HG02884 (cell line): ENCODE results near the gene WDR54.
"Not testable (repeated sequence)": the region's sequence is repeated elsewhere in the genome, so short reads cannot be mapped to it uniquely, and the experiment has no call there.

Experiments
- ATAC-seq: cut with Tn5 transposase; IDR thresholded peaks from one replicate; pipeline ENCODE4 v1.9.1; 2021; ENCODE audit warnings: mild to moderate bottlenecking, moderate library complexity; ENCODE audit not compliant: unreplicated experiment

Gene WDR54

DNA sequence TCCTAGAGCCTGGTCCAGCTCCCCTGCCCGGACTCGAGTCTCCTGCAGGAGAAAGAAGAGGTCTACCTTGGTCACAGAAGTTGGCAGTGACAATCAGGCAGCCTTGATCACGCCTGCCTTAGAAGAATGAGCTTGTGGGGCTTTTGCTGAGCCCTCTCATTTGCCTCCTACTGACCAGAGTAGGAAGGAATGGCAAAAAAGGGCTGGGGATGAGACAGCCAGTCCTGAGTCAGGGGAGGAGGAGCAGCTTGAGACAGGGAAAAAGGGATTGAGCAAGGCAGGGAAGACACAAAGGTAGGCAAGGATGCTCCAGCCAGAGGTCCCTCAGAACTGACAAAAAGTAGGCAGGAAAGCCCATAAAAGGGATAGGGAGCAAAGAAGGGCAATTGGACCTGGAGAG lies 6.0 kb downstream of the WDR54 start:
- no peak for ATAC-seq

DNA sequence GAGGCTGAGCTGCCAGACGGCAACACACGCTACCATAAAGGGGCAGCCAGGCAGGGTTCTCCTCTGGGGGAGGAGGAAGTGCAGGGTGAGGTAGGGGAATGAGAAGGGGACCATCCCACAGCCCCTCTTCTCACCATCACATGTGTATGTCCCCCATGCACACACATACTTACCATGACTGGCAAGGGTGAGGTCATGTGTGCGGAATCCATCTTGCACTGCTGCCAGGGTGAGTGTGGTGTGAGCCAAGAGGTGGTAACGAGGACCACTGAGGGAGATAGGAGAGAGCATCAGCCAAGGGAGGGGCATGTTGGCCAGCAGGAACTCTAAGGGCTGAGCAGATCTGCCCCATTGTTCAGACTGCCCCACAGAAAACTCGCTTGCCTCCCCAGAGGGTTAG lies 7.1 kb downstream of the WDR54 start:
- no peak for ATAC-seq

DNA sequence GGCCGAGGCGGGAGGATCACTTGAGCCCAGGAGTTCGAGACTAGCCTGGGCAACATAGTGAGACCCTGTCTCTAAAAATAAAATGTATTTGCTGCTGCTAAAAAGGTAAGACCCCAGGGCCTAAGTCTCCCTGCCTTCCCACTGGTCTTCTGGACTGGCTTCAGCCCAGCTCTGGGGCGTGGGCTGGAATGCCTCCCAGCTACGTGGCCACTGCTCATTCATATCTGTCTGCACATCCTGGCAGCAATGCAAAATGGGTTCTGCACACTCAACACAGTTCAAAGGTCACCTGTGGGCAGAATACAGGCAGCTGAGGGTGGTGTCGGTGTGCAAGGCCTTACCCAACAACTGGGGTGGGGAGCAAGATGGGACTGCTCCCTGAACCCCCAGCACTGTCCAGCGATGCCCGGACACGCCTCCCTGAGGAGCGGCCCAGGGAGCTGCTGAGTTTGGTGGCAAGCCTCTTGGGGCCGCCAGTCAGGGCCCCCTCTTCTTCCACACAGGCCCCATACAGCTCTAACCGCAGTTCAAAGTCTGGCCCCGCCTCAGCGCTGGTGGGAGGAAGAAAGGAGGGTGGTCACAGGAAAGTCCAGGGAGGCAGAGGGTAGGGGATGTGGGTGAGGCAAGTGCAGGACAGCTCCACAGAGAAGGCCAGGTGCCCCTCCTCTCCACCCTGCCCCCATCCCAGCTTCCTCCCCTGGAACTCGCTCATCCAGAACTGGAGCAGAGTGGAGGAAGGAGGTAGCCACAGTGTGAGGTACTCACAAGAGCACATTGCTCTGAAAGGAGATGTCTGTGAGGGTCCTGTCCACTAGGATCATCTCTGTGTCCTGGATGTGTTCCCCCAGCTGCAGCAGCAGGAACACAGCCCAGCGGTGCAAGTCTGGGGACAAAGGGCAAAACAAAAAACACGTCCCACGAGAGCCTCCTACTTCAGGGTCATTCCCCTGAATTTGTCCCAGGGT lies 8.2 kb downstream of the WDR54 start:
- no peak for ATAC-seq

DNA sequence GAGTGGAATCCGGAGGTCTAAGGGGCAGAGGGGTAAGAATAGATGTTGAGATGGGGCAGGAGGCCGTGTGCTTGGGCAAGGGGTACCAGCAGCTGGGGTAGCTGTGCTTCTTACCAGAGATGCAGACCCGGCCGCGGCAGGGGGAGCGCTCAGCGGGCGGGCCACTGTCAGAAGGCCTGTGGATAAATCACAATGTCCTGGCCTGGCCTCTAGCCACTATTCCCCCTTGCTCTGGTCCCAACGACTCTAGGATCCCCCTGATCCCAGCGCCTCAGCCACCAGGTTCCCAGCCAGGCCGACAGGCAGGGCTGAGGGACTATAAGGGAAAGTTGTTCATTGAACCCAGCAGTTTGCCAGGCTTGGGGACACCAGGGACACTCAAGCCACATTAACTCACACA lies 9.0 kb downstream of the WDR54 start:
- no peak for ATAC-seq

DNA sequence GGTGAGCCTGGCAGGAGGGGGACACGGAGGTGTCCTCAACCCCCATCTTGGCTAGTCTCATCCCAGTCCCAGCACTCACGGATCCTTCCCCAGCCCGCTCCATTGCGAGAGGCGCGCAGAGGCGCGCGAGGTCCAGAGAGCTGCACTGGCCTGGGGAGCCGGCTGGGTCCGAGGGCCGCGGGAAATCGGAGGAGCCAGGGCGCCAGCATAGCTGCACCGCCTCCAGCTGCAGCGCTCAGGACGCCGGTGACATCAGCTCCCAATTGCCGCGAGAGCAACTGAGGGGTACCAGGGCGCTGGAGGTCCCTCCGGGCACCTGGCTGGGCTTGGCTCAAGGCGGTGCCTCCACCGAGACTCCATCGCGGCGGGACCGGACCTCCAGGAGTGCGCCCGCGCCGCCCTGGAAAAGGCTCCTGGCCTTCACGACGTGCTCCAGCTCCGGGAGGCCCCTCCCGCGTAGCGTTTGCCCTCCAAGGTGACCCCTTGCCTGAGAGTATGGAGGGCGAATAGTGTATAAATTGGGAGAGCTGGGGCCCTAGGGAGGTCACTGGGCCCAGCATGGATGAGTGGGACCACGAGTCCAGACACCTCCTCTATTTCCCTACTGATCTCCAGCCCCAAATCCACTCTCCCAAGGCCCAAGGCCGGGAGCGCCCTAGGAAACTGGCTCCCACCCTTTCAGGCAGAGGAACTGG lies 14.7 kb downstream of the WDR54 start:
- no peak for ATAC-seq

DNA sequence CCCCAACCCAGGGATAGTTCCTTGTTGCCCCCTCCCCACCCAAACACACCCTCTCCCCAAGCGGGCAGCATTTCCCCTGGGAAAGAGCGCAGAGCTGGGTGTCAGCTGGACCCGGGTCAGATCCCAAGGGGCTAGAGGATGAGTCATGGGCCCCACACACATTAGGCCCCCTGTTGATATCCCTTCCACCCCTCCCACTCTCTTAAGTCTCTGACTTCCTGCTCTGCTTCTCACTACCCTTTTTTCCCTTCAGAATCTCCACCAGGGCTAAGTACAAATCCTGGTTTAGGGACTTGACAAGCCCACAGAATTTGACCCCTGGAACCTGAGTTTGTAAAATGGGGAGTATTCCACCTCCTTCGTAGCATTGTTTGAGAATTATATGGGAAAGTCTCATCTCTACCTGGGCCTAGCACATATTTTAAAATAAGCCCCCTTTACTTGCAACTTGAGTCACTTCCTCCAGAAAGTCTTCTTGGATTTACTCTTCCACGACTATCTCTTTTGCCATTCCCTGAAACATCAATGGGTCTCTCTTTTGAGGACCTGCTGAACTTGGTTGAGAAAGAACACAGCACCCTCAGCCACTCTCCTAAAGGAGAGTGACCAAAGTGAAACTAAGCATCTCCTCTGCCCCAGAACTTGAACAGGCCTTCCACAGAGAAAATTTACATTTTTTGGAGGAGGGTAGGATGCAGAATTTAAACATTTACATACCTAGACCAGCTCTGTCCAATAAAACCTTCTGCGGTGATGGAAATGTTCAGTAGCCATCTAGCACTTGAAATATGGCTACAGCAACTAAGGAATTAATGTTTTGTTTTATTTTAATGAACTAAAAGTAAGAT lies 15.5 kb downstream of the WDR54 start:
- no peak for ATAC-seq

DNA sequence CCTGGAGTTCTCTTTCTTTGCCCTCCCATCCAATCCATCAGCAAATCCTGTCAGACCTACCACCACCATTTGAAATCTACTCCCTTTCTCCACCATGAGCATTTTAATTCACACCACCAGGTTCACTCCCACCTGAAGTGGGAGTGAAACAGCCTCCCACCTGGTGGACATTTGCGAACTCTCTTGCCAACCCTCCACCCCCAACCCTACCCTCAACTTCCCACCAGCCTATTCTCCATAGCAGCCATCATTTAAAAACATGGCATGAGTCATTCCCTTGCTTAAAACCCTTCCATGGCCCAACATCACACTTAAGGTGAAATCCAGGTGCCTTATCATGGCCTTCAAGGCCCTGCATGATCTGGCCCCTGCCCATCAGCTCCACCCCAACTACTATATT lies 16.7 kb downstream of the WDR54 start:
- ATAC-seq, result no peak

DNA sequence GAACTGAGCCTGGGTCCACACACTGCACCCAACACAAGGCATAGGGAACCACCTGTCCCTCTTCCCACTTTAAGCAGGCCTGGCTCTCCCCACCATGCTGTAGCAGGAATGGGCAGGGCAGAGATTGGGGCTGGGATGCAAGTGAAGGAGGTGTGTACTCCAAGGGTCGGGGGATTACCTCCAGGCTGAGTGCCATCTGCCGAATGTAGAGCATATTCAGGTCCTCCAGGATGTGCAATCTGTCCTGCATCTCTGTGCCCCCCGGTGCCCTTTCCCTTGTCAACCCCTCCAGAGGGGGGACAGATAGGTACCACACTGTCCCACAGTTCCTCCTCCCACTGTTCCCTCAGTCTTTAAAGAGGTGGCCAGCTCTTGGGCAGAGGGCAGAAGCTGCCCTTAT lies 17.8 kb downstream of the WDR54 start:
- ATAC-seq, result no peak

DNA sequence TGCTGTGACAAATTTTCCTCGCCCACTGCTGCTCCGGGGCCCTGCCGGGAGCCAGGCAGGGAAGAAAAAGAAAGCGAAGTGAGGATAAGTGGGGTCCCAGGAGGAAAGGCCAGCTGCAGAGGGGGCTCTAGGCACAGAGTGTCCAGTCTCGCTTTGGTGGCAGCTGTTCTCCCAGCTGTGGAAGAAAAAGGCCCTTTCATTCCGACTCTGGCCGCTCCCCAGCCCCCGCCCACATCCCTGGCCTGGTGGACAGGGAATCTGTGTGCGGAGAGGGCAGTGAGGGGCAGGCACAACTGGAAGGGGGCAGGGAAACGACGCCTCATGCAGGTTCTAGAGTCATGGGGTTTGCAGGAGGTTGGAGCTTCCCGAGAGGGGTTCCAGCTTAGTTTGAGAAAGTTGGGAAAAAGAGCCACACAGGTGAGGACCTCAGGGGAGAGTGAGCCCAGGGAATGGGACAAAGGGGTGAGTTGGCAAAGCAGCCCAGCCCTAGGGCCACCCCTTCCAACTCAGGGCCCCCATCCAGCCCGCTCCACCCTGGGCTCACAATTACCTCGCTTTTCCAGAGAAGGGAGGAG lies 18.4 kb downstream of the WDR54 start:
- no peak for ATAC-seq

DNA sequence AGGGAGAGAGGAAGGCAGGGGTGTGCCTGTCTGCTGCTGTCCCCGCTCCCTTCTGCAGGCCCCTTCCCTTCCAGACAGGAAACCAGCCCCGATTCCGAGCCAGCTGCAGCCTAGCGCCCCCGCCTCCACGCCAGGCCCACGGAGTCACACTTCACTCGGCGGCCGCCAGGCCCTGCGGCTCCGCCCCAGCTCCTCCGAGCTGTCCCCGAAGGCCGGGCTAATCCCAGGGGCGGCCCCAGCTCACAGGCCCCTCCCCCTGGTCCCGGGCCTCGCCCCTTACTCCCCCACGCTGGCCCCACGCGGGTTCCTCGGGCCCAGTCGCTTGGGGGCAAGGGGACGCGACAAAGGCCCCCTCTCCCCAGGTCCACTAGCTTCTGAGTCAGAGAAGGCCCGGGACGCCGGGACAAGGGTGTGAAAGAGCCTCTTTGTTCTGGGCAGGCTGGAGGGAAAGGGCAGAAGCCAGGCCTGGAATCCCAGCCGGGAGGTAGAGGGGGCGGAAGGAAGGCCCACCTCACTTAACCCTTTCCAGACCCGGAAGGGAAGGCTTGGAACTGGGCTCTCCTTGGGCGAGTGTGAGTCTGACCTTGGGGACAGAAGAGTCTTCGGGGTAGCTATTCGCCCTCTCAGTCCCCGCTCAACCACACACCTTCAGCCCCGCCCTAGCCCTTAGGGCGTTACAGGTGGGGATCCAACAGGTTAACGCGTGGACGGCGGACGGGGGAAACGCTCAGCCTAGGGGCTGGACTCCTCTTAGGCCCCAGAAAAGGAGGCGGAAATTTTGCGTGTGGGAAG lies 19.0 kb downstream of the WDR54 start:
- peak; percentile 75 for ATAC-seq

DNA sequence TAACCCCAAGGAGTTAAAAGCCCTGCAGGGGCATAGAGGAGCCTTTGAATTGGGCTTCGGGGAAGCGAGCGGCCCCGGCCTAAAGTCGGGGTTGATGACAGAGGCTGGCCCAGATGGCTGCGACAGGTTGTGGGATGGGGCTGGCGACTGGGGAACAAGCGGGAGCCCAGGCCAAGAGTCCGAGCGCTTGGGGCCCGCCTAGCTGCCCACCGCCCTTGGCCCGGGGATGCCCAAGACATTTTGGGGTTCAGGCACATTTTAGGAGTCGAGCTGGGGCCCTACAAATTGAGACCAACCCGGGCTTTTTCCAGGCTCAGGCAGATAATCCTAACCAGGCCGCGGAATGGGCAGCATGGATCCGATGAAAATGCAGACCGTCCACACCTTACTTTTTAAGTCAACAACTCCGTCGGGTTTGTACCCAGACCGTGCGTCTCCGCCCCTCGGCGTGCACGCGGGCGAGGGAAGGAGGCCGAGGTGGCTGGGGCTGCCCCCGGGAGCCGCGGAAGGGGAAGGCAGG lies 19.7 kb downstream of the WDR54 start:
- ATAC-seq, result no peak

DNA sequence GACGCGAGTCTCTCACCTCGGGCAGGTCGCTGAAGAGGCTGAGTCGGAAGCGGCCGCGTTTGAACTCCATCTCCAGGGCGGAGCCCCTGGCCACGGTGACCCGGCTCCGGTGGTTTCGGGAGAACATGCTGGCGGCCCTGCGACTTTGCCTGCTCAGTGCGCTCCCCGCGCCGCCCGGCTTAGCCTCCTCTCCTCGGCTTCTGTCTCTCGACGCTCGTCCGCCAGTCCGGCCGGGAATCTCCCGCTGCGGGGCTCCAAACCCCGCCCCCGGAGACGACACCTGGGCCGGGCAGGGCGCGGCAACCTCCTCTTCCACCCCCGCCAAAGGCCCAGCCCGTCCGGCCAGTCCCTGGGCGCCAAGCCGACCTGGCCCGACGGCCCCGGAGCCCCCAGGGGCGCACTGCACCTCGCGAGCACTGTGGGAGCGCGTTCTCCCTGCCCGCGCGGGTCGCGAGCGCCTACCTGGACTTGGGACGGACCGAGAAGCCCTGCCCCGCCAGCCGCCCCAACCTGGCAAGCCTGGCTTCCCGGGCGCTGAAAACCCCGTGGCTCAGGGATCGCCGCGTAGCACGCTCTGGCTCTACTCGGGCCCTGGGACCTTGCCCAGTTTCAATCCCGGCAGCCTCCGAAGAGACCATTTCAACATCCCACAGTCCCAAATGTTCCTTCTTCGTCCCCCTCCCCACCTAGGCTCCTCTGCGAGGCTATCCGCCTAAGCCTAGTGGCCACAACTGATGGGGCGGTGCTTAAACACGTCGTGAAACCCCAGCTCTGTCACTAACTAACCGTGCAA lies 20.4 kb downstream of the WDR54 start, which contains the start of gene RTKN:
TSS of gene RTKN (minus strand) at position 248 of the 793 bp plus-strand sequence. CDS start at position 127, 121 bp downstream.
- no peak for ATAC-seq

DNA sequence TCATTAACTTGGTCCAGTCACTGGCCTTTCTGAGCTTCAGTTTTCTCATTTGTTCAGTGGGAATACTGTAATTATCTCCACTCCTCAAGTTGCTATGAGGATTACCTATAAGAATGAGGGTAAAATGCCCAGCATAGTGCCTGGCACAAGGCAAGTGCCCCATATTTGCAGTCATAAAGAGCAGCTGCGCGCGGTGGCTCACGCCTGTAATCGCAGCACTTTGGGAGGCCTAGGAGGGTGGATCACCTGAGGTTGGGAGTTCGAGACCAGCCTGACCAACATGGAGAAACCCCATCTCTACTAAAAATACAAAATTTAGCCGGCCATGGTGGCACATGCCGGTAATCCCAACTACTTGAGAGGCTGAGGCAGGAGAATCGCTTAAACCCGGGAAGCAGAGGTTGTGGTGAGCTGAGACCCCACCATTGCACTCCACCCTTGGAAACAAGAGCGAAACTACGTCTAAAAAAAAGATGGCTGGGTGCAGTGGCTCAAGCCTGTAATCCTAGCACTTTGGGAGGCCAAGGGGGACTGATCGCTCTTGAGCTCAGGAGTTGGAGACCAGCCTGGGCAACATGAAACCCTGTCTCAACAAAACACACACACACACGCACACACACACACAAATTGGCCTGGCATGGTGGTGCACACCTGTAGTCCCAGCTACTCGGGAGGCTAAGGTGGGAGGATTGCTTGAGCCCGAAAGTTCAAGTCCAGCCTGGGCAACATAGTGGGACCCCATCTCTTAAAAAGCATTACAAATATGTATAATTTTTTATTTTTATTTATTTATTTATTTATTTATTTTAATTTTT lies 21.2 kb downstream of the WDR54 start:
- ATAC-seq, result not testable (repeated sequence)

DNA sequence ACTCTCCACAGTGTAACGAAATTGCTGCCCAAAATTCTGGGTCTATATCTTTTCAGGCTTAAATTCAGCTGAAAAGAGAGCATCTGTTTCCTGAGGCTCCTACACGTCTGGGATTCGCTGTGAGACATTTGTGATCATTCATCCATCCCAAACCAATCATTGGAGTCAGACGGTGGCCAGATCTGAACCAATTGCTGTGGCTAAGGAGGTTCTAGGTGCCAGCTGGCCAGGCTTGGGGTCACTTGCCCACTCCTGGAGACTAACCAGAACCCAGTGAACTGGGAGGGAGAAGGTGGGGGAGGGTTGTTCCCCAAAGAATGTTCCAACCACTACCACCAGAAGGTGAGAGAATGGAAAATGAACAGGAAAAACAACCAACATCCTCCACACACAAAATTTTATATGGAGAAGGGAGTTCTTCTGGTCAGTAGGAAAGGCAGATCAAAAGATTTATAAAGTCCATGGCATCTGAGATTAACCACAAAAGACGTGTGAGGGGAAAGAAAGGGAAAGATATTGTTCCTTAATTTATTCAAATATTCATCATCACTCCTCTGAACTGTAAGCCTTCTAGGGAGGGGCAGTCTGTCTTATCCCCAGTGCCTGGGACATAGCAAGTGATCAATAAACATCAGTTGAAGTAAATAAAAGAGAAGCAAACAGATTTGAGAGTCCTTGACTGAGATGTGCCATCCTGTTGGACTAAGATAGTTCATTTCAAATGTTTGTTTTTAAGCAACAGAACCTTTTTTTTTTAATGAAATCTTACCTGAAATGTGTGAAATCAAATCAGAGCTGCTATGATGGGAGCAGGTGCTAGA lies 23.2 kb downstream of the WDR54 start:
- no peak for ATAC-seq

DNA sequence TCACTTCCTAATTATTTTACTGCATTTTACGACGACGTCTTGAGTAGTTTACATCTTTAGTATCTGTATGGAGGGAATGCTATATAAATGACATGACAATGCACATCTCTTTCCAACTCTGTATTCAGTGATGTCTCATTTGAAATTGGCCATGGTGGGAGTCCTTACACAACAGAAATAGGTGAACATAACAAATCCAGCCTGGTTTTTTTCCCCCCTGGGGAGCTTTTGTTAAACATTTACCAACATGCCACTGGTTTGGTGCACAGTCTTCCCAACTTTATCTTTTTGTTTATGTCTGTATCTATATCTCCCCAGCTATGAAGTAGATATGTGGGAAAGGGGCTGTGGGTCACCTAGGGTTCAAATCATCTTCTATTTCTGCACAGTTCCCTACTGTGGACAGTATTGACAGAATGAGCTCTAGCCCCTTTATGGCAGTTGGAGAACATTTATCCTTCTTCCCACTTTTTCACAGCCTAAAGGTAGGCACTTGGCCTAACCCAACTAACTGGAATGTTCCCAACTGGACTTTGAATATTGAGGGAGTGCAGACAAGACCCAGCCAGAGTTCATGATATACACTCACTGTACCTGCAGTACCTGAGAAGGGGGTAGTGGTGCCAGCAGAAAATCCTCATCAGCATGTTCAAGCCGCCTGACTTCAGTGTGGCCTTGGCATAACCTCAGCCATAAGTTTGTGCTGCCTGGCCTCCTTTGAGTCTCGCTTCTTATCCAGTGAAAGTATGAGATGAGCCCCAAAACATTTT lies 25.9 kb downstream of the WDR54 start:
- ATAC-seq, result no peak

DNA sequence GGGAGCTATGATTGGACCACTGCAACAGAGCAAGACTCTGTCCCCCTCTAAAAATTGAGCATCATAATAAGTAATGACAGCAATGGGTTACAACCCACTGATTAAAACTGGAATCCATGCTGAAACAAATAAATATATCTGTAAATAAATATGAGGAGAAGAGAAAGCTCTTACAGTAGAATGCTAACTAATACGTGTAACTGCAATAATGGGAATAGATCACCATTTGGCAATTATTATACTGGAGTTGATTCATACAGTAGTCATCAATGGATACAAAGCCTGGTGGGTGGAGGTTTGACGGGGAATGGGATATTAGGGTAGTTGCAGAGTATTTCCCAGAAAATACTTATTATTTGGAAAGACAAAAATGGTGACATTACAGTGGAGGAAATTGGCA lies 27.2 kb downstream of the WDR54 start:
- no peak for ATAC-seq
